Mesendoderm (in vitro differentiated cells): ENCODE measurements around the gene GAB2.

Experiments
- DNase-seq: peaks from one replicate; pipeline ENCODE4 v3.0.0; 2013
- H2AK5ac ChIP-seq: 2 replicates; pipeline ENCODE4 v1.6.1; 2013; ENCODE audit warnings: low read length, inconsistent platforms
- H2BK120ac ChIP-seq: 2 replicates; pipeline ENCODE4 v1.6.1; 2013; ENCODE audit warnings: low read depth, mild to moderate bottlenecking, low read length, moderate library complexity, mixed read lengths
- H2BK15ac ChIP-seq: replicated peaks from 2 replicates; pipeline ENCODE4 v1.6.1; 2013; ENCODE audit warnings: low read depth, mild to moderate bottlenecking, moderate library complexity
- H2BK5ac ChIP-seq: 2 replicates; pipeline ENCODE4 v1.6.1; 2013; ENCODE audit warnings: low read length, inconsistent platforms
- H3K18ac ChIP-seq: 2 replicates; pipeline ENCODE4 v1.6.1; 2013; ENCODE audit warnings: mild to moderate bottlenecking, low read length, mixed read lengths
- H3K23ac ChIP-seq: one replicate; pipeline ENCODE4 v1.6.1; 2013; ENCODE audit warnings: low read length
- H3K27ac ChIP-seq: 2 replicates; pipeline ENCODE4 v1.5.1; 2013; ENCODE audit warnings: low read depth, mild to moderate bottlenecking, inconsistent platforms, low read length, moderate library complexity
- H3K27me3 ChIP-seq: 2 replicates; pipeline ENCODE4 v1.6.1; 2013; ENCODE audit warnings: low read length, control low read depth, mild to moderate bottlenecking, inconsistent platforms; ENCODE audit not compliant: insufficient read depth, poor library complexity
- H3K36me3 ChIP-seq: 2 replicates; pipeline ENCODE4 v1.6.1; 2013; ENCODE audit warnings: low read length, inconsistent platforms; ENCODE audit not compliant: control insufficient read depth, insufficient read depth
- H3K4ac ChIP-seq: one replicate; pipeline ENCODE4 v1.6.1; 2013; ENCODE audit warnings: low read depth, mild to moderate bottlenecking, low read length, moderate library complexity
- H3K4me1 ChIP-seq: 2 replicates; pipeline ENCODE4 v1.6.1; 2013; ENCODE audit warnings: low read depth, low read length, inconsistent platforms; ENCODE audit not compliant: control insufficient read depth
- H3K4me2 ChIP-seq: 2 replicates; pipeline ENCODE4 v1.6.1; 2013; ENCODE audit warnings: low read length
- H3K4me3 ChIP-seq: 2 replicates; pipeline ENCODE4 v1.5.1; 2013; ENCODE audit warnings: mild to moderate bottlenecking, low read length
- H3K56ac ChIP-seq: one replicate; pipeline ENCODE4 v1.6.1; 2013; ENCODE audit warnings: low read length
- H3K79me1 ChIP-seq: 2 replicates; pipeline ENCODE4 v1.6.1; 2013; ENCODE audit warnings: low read length, inconsistent platforms
- H3K79me2 ChIP-seq: 2 replicates; pipeline ENCODE4 v1.6.1; 2013; ENCODE audit warnings: mild to moderate bottlenecking, low read length; ENCODE audit not compliant: control insufficient read depth, insufficient read depth
- H3K9ac ChIP-seq: 2 replicates; pipeline ENCODE4 v1.6.1; 2013; ENCODE audit warnings: low read length, inconsistent platforms
- H4K5ac ChIP-seq: one replicate; pipeline ENCODE4 v1.6.1; 2013; ENCODE audit warnings: low read length
- H4K8ac ChIP-seq: one replicate; pipeline ENCODE4 v1.6.1; 2013; ENCODE audit warnings: low read depth, mild to moderate bottlenecking, control low read depth, low read length, moderate library complexity
- WGBS: extraction: QIAGEN DNeasy Blood & Tissue Kit; methylation state at CpG from one replicate; pipeline ENCODE4 v1.1.7; 2013; ENCODE audit warnings: low lambda C conversion rate, missing lambda C conversion rate; ENCODE audit not compliant: insufficient coverage; ENCODE audit errors: extremely low coverage; 5-methylcytosine and 5-hydroxymethylcytosine counted together

GAB2 gene

DNA sequence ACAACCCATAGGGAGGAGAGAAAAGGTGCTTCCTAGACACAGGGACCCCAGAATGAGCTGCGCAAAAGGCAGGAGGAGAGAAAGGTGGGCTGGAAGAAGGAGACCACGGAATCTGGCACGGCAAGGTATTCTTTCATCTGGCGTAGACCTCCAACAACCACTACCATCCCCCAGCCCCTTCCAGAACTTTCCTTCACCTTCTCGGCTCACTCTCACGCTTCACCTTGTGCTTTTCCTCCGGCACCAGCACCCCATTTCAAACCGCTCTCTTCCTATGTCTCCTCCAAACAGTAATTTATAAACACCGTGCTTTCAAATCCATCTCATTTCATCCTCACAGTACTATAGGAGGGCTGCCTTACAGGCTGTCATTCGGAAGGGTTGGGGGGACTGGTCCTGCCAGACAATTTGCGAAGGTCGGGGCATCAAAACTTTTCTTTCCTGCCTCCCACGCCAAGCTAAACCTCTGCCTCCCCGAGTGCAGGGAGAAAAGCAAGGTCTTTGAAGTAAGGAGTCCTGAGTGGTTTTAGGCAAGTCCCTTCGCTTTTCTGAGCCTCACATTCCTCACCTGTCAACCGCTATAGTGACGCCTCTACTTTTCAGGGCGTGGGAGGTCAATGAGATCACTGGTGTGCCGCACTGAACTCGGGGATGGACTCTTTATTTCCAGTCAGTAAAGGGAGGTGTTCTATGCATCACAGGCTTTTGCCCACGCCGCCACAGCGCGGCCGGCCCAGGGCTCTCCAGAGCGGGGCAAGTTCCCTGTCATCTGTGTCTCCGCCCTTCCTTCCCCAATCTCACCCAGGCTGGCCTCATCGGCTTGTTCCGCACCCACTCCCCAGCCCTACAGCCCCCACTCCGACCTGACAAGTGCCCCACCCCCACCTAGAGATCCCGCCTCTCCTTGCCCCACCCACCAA is 230.0 kb downstream of the GAB2 start:
- H3K36me3 ChIP-seq, result no peaks in the 10 kb centered on the region
- H3K9ac ChIP-seq, result peak overlapping the region; percentile 75
- no peak overlapping the region for H2BK120ac ChIP-seq
- H3K27ac ChIP-seq, result no peak overlapping the region
- H2AK5ac ChIP-seq, result no peak overlapping the region
- no peak overlapping the region for H4K8ac ChIP-seq
- H4K5ac ChIP-seq, result no peak overlapping the region
- no peaks in the 10 kb centered on the region for H3K79me1 ChIP-seq
- H3K56ac ChIP-seq, result peak overlapping the region; percentile 82
- peak overlapping the region; percentile 92 for H3K4me2 ChIP-seq
- H2BK5ac ChIP-seq, result no peak overlapping the region
- no peak overlapping the region for H3K18ac ChIP-seq
- peaks cover 5% of the 10 kb centered on the region for H3K4me1 ChIP-seq
- no peaks in the 10 kb centered on the region for H3K79me2 ChIP-seq
- H3K4me3 ChIP-seq, result peak overlapping the region; percentile 51
- peak overlapping the region; percentile 6 for H3K23ac ChIP-seq
- WGBS, result no CpG with 5 or more reads among the region's 31 CpGs
- no peak for DNase-seq
- H3K4ac ChIP-seq, result no peak overlapping the region
- H2BK15ac ChIP-seq, result no peak overlapping the region
- no peaks in the 10 kb centered on the region for H3K27me3 ChIP-seq

GRCh38 chr11:78181185-78181584 is 236.4 kb downstream of the GAB2 start:
- H3K4me3 ChIP-seq, result no peak overlapping the region
- H3K9ac ChIP-seq, result no peak overlapping the region
- no peak overlapping the region for H3K4ac ChIP-seq
- H3K79me1 ChIP-seq, result no peaks in the 10 kb centered on the region
- no peak overlapping the region for H4K8ac ChIP-seq
- no peak overlapping the region for H3K56ac ChIP-seq
- H2AK5ac ChIP-seq, result no peak overlapping the region
- WGBS, result no CpG with 5 or more reads among the region's 2 CpGs
- no peak overlapping the region for H2BK15ac ChIP-seq
- H3K4me2 ChIP-seq, result no peak overlapping the region
- no peaks in the 10 kb centered on the region for H3K79me2 ChIP-seq
- H2BK120ac ChIP-seq, result no peak overlapping the region
- no peak overlapping the region for H4K5ac ChIP-seq
- no peaks in the 10 kb centered on the region for H3K36me3 ChIP-seq
- H3K18ac ChIP-seq, result no peak overlapping the region
- no peak overlapping the region for H3K23ac ChIP-seq
- no peak overlapping the region for H2BK5ac ChIP-seq
- no peaks in the 10 kb centered on the region for H3K4me1 ChIP-seq
- no peak overlapping the region for H3K27ac ChIP-seq
- no peak for DNase-seq
- H3K27me3 ChIP-seq, result no peaks in the 10 kb centered on the region

- H2AK5ac ChIP-seq, result no peak overlapping the region
- no peaks in the 10 kb centered on the region for H3K79me1 ChIP-seq
- H2BK120ac ChIP-seq, result no peak overlapping the region
- no peak overlapping the region for H3K27ac ChIP-seq
- no peaks in the 10 kb centered on the region for H3K4me1 ChIP-seq
- H3K9ac ChIP-seq, result no peak overlapping the region
- no peak overlapping the region for H3K18ac ChIP-seq
- no peak for DNase-seq
- H3K23ac ChIP-seq, result no peak overlapping the region
- H4K8ac ChIP-seq, result no peak overlapping the region
- no peak overlapping the region for H2BK15ac ChIP-seq
- no peak overlapping the region for H3K4me3 ChIP-seq
- H2BK5ac ChIP-seq, result no peak overlapping the region
- H3K56ac ChIP-seq, result no peak overlapping the region
- H3K79me2 ChIP-seq, result no peaks in the 10 kb centered on the region
- no peak overlapping the region for H4K5ac ChIP-seq
- H3K4ac ChIP-seq, result no peak overlapping the region
- no peaks in the 10 kb centered on the region for H3K27me3 ChIP-seq
- no peak overlapping the region for H3K4me2 ChIP-seq
- no CpG with 5 or more reads among the region's 4 CpGs for WGBS
- no peaks in the 10 kb centered on the region for H3K36me3 ChIP-seq
Observed at GRCh38 chr11:78180751-78181150, 236.9 kb downstream of the GAB2 start.

DNA sequence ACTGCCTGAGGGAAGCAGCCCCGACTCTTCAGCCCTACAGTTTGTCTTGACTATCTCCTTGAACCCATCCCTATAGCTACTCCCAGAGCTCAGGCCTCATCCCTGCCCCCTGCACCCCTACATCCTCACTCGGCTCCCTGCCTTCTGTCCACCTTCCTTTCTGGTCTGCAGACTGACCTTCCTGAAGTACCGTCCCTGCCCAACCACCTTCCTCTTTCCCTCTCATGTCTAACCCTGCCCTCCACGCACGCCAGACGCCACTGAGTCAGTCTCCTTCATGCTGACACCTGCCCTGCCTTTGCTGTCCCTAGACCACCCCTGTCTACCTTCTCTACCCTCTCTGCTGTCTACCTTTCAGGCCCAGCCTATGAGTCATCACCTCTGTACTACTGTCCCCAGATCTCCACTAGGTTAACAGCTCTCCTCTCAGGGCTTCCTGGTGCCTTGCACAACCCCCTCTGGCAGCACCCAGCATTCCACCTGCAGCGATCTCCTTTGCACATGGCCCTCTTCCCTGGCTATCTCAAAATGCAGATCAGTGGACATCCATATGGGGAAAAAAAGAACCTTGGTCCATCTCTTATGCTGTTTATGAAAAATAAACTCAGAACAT is 238.1 kb downstream of the GAB2 start:
- no peaks in the 10 kb centered on the region for H3K79me2 ChIP-seq
- H3K9ac ChIP-seq, result no peak overlapping the region
- no peak overlapping the region for H4K5ac ChIP-seq
- H3K4me1 ChIP-seq, result no peaks in the 10 kb centered on the region
- H3K27ac ChIP-seq, result no peak overlapping the region
- no peak overlapping the region for H3K18ac ChIP-seq
- no peak overlapping the region for H3K4me3 ChIP-seq
- H2BK15ac ChIP-seq, result no peak overlapping the region
- no peak overlapping the region for H3K4me2 ChIP-seq
- no peaks in the 10 kb centered on the region for H3K36me3 ChIP-seq
- H3K4ac ChIP-seq, result no peak overlapping the region
- no peaks in the 10 kb centered on the region for H3K27me3 ChIP-seq
- WGBS, result no CpG with 5 or more reads among the region's 7 CpGs
- no peak overlapping the region for H3K56ac ChIP-seq
- DNase-seq, result peak; percentile 59
- H2AK5ac ChIP-seq, result no peak overlapping the region
- H2BK120ac ChIP-seq, result no peak overlapping the region
- H3K79me1 ChIP-seq, result no peaks in the 10 kb centered on the region
- H2BK5ac ChIP-seq, result no peak overlapping the region
- no peak overlapping the region for H4K8ac ChIP-seq
- no peak overlapping the region for H3K23ac ChIP-seq

GRCh38 chr11:78177216-78177615 is 240.4 kb downstream of the GAB2 start:
- no peaks in the 10 kb centered on the region for H3K79me1 ChIP-seq
- H3K23ac ChIP-seq, result no peak overlapping the region
- H3K4me3 ChIP-seq, result no peak overlapping the region
- H3K27ac ChIP-seq, result no peak overlapping the region
- no peak overlapping the region for H2BK5ac ChIP-seq
- no peak overlapping the region for H3K56ac ChIP-seq
- no peak overlapping the region for H3K4ac ChIP-seq
- no peak overlapping the region for H3K9ac ChIP-seq
- no peaks in the 10 kb centered on the region for H3K36me3 ChIP-seq
- WGBS, result no CpG with 5 or more reads among the region's 7 CpGs
- H3K27me3 ChIP-seq, result no peaks in the 10 kb centered on the region
- no peak overlapping the region for H4K8ac ChIP-seq
- H2BK120ac ChIP-seq, result no peak overlapping the region
- no peaks in the 10 kb centered on the region for H3K4me1 ChIP-seq
- H3K18ac ChIP-seq, result no peak overlapping the region
- H4K5ac ChIP-seq, result no peak overlapping the region
- H3K79me2 ChIP-seq, result no peaks in the 10 kb centered on the region
- H2BK15ac ChIP-seq, result no peak overlapping the region
- DNase-seq, result no peak
- H2AK5ac ChIP-seq, result no peak overlapping the region
- no peak overlapping the region for H3K4me2 ChIP-seq
